ENCODE results near the gene FUT6.

GRCh38 chr19:5806905-5807304 lies 32.6 kb downstream of the FUT6 start:
- no peak for TF ChIP-seq EP300 (IDR thresholded peaks at IDR 0.05; ENCODE audit: borderline replicate concordance)
- TF ChIP-seq ZBTB7A (IDR thresholded peaks at IDR 0.05; ENCODE audit: low read depth), result no peak
- no peak for TF ChIP-seq TAF1 (IDR thresholded peaks at IDR 0.05; ENCODE audit: low read depth)
- TF ChIP-seq RAD21 (IDR thresholded peaks at IDR 0.05; ENCODE audit: low read depth), result no peak
- TF ChIP-seq CEBPB (IDR thresholded peaks at IDR 0.05), result no peak
- TF ChIP-seq REST (IDR thresholded peaks at IDR 0.05; ENCODE audit: low read depth), result no peak
- TF ChIP-seq CREB1 (IDR thresholded peaks at IDR 0.05; ENCODE audit: low read depth), result no peak
- no peak for TF ChIP-seq MAX (IDR thresholded peaks at IDR 0.05)
